HG03045 (cell line): ENCODE results near the gene ACR.

Experiments
- ATAC-seq: cut with Tn5 transposase; IDR thresholded peaks from one replicate; pipeline ENCODE4 v1.9.1; 2021; ENCODE audit warnings: mild to moderate bottlenecking, moderate library complexity; ENCODE audit not compliant: unreplicated experiment

The ACR gene

GRCh38 chr22:50737728-50738648 lies at the start of gene ACR:
ACR (plus strand) TSS chr22:50738204; CDS start chr22:50738236, 32 bp downstream.
- no peak for ATAC-seq

- no peak for ATAC-seq
Measured at GRCh38 chr22:50688448-50688847, 49.6 kb upstream of the ACR start.

- ATAC-seq: no peak
Measured at GRCh38 chr22:50691521-50691920, 46.5 kb upstream of the ACR start.

GRCh38 chr22:50693462-50693861 lies 44.5 kb upstream of the ACR start:
- no peak for ATAC-seq

GRCh38 chr22:50694099-50694605 lies 43.9 kb upstream of the ACR start:
- no peak for ATAC-seq

- ATAC-seq: no peak
Measured at GRCh38 chr22:50694766-50695420, 43.1 kb upstream of the ACR start.

GRCh38 chr22:50695421-50696250 lies 42.4 kb upstream of the ACR start:
- no peak for ATAC-seq

GRCh38 chr22:50696251-50696798 lies 41.7 kb upstream of the ACR start:
- no peak for ATAC-seq

- no peak for ATAC-seq
Measured at GRCh38 chr22:50696799-50697561, 41.0 kb upstream of the ACR start.

GRCh38 chr22:50697667-50698506 lies 40.1 kb upstream of the ACR start:
- ATAC-seq: no peak

- no peak for ATAC-seq
Measured at GRCh38 chr22:50698546-50698945, 39.5 kb upstream of the ACR start.

- no peak for ATAC-seq
Measured at GRCh38 chr22:50699001-50699755, 38.8 kb upstream of the ACR start.

- ATAC-seq: no peak
Measured at GRCh38 chr22:50699756-50700386, 38.1 kb upstream of the ACR start.

GRCh38 chr22:50700387-50701075 lies 37.5 kb upstream of the ACR start:
- no peak for ATAC-seq

GRCh38 chr22:50701076-50701419 lies 37.0 kb upstream of the ACR start:
- ATAC-seq: no peak

- ATAC-seq: no peak
Measured at GRCh38 chr22:50701428-50702154, 36.4 kb upstream of the ACR start.

- no peak for ATAC-seq
Measured at GRCh38 chr22:50702261-50702671, 35.7 kb upstream of the ACR start.
